ENCODE data around the gene RAET1E. TPM values are rescaled to one million over a fixed set of nuclear protein-coding genes. Genes with fewer than 3 reads are reported as not detected.
"Not testable (repeated sequence)": the region's sequence is repeated elsewhere in the genome, so short reads cannot be mapped to it uniquely, and the experiment has no call there.

The RAET1E gene
- total RNA-seq, 2 donors from 2014 or later, result 0.55 TPM; not detected in 1

GRCh38 chr6:149936743-149937142 lies 38.8 kb upstream of the RAET1E start:
- peaks cover 4% of the 10 kb centered on the region for H3K36me3 Mint-ChIP-seq (ENCODE audit: low read depth)

GRCh38 chr6:149935668-149936067 lies 37.8 kb upstream of the RAET1E start:
- ATAC-seq, result no peak
- no peak for DNase-seq
- H3K9me3 ChIP-seq (ENCODE audit: control insufficient read depth, low read length, poor library complexity, severe bottlenecking), result no peaks in the 10 kb centered on the region
- Mint-ChIP-seq H3K4me3 (no peak overlapping the region), H3K4me1 (peaks cover 16% of the 10 kb centered on the region), H3K36me3 (ENCODE audit: low read depth) (peaks cover 4% of the 10 kb centered on the region), H3K27me3 (peaks cover 94% of the 10 kb centered on the region), H3K27ac (no peak overlapping the region)

More at GRCh38 chr6:149936743-149937142, 38.8 kb upstream of the RAET1E start:
- peaks cover 83% of the 10 kb centered on the region for H3K27me3 Mint-ChIP-seq
- ATAC-seq (no peak), DNase-seq (no peak)
- no peaks in the 10 kb centered on the region for H3K9me3 ChIP-seq (ENCODE audit: control insufficient read depth, low read length, poor library complexity, severe bottlenecking)
- H3K27ac Mint-ChIP-seq, result no peak overlapping the region
- no peak overlapping the region for H3K4me3 Mint-ChIP-seq
- peaks cover 19% of the 10 kb centered on the region for H3K4me1 Mint-ChIP-seq

- Mint-ChIP-seq H3K4me1 (peaks cover 16% of the 10 kb centered on the region), H3K27ac (no peak overlapping the region), H3K27me3 (peaks cover 95% of the 10 kb centered on the region), H3K4me3 (no peak overlapping the region), H3K36me3 (ENCODE audit: low read depth) (peaks cover 4% of the 10 kb centered on the region)
- H3K9me3 ChIP-seq (ENCODE audit: control insufficient read depth, low read length, poor library complexity, severe bottlenecking), result no peaks in the 10 kb centered on the region
- no peak for ATAC-seq
- no peak for DNase-seq
Observed at GRCh38 chr6:149935246-149935645, 37.3 kb upstream of the RAET1E start.

- Mint-ChIP-seq H3K27me3 (peaks cover 95% of the 10 kb centered on the region), H3K27ac (peak overlapping the region; percentile 27), H3K4me1 (peaks cover 16% of the 10 kb centered on the region), H3K4me3 (peak overlapping the region; percentile 57), H3K36me3 (ENCODE audit: low read depth) (peaks cover 6% of the 10 kb centered on the region)
- DNase-seq (peak; percentile 41 to 56 (median 46)), ATAC-seq (peak; percentile 47)
- H3K9me3 ChIP-seq (ENCODE audit: control insufficient read depth, low read length, poor library complexity, severe bottlenecking), result no peaks in the 10 kb centered on the region
Observed at GRCh38 chr6:149934249-149935156, 36.6 kb upstream of the RAET1E start.

- no peaks in the 10 kb centered on the region for H3K9me3 ChIP-seq (ENCODE audit: control insufficient read depth, low read length, poor library complexity, severe bottlenecking)
- Mint-ChIP-seq H3K27ac (no peak overlapping the region), H3K36me3 (ENCODE audit: low read depth) (peaks cover 13% of the 10 kb centered on the region), H3K4me3 (no peak overlapping the region), H3K27me3 (peaks cover 95% of the 10 kb centered on the region), H3K4me1 (peaks cover 10% of the 10 kb centered on the region)
- ATAC-seq (no peak), DNase-seq (no peak)
Observed at GRCh38 chr6:149933461-149933860, 35.5 kb upstream of the RAET1E start.

GRCh38 chr6:149933036-149933435 lies 35.1 kb upstream of the RAET1E start:
- peaks cover 95% of the 10 kb centered on the region for H3K27me3 Mint-ChIP-seq

GRCh38 chr6:149931501-149931900 lies 33.6 kb upstream of the RAET1E start:
- peaks cover 15% of the 10 kb centered on the region for H3K36me3 Mint-ChIP-seq (ENCODE audit: low read depth)
- ATAC-seq (no peak), DNase-seq (no peak)
- H3K27ac Mint-ChIP-seq, result no peak overlapping the region
- H3K27me3 Mint-ChIP-seq, result peaks cover 91% of the 10 kb centered on the region
- H3K9me3 ChIP-seq (ENCODE audit: control insufficient read depth, low read length, poor library complexity, severe bottlenecking), result no peaks in the 10 kb centered on the region
- peaks cover 5% of the 10 kb centered on the region for H3K4me1 Mint-ChIP-seq
- H3K4me3 Mint-ChIP-seq, result no peak overlapping the region

More at GRCh38 chr6:149933036-149933435, 35.1 kb upstream of the RAET1E start:
- Mint-ChIP-seq H3K36me3 (ENCODE audit: low read depth) (peaks cover 15% of the 10 kb centered on the region), H3K4me3 (no peak overlapping the region), H3K4me1 (peaks cover 7% of the 10 kb centered on the region), H3K27ac (no peak overlapping the region)
- DNase-seq (no peak), ATAC-seq (no peak)
- H3K9me3 ChIP-seq (ENCODE audit: control insufficient read depth, low read length, poor library complexity, severe bottlenecking), result no peaks in the 10 kb centered on the region

- no peaks in the 10 kb centered on the region for H3K9me3 ChIP-seq (ENCODE audit: control insufficient read depth, low read length, poor library complexity, severe bottlenecking)
- H3K36me3 Mint-ChIP-seq (ENCODE audit: low read depth), result peaks cover 15% of the 10 kb centered on the region
- no peak overlapping the region for H3K27ac Mint-ChIP-seq
- H3K4me3 Mint-ChIP-seq, result no peak overlapping the region
- no peak for DNase-seq
- peaks cover 11% of the 10 kb centered on the region for H3K4me1 Mint-ChIP-seq
- H3K27me3 Mint-ChIP-seq, result peaks cover 88% of the 10 kb centered on the region
- peak; percentile 29 for ATAC-seq
Observed at GRCh38 chr6:149929422-149929821, 31.5 kb upstream of the RAET1E start.

- Mint-ChIP-seq H3K4me1 (peaks cover 27% of the 10 kb centered on the region), H3K36me3 (ENCODE audit: low read depth) (peaks cover 13% of the 10 kb centered on the region), H3K27me3 (peaks cover 93% of the 10 kb centered on the region)
- H3K4me3 Mint-ChIP-seq; ATAC-seq; DNase-seq; H3K9me3 ChIP-seq (ENCODE audit: control insufficient read depth, low read length, poor library complexity, severe bottlenecking); H3K27ac Mint-ChIP-seq: not testable (repeated sequence)
Observed at GRCh38 chr6:149927025-149927424, 29.1 kb upstream of the RAET1E start.

- Mint-ChIP-seq H3K27ac (no peak overlapping the region), H3K27me3 (peaks cover 93% of the 10 kb centered on the region), H3K36me3 (ENCODE audit: low read depth) (peaks cover 13% of the 10 kb centered on the region), H3K4me1 (peaks cover 29% of the 10 kb centered on the region), H3K4me3 (peak overlapping the region; percentile 19)
- ATAC-seq, result peak; percentile 66
- no peaks in the 10 kb centered on the region for H3K9me3 ChIP-seq (ENCODE audit: control insufficient read depth, low read length, poor library complexity, severe bottlenecking)
- DNase-seq, result peak; percentile 52 to 70 (median 55)
Observed at GRCh38 chr6:149925974-149926777, 28.3 kb upstream of the RAET1E start.

GRCh38 chr6:149925253-149925973 lies 27.5 kb upstream of the RAET1E start:
- ATAC-seq, result no peak

GRCh38 chr6:149924933-149925252 lies 27.0 kb upstream of the RAET1E start:
- H3K4me3 Mint-ChIP-seq, result no peak overlapping the region
- H3K36me3 Mint-ChIP-seq (ENCODE audit: low read depth), result peaks cover 13% of the 10 kb centered on the region
- peaks cover 93% of the 10 kb centered on the region for H3K27me3 Mint-ChIP-seq
- no peaks in the 10 kb centered on the region for H3K9me3 ChIP-seq (ENCODE audit: control insufficient read depth, low read length, poor library complexity, severe bottlenecking)
- DNase-seq (no peak), ATAC-seq (no peak)
- no peak overlapping the region for H3K27ac Mint-ChIP-seq
- H3K4me1 Mint-ChIP-seq, result peaks cover 29% of the 10 kb centered on the region

More at GRCh38 chr6:149925253-149925973, 27.5 kb upstream of the RAET1E start:
- peaks cover 13% of the 10 kb centered on the region for H3K36me3 Mint-ChIP-seq (ENCODE audit: low read depth)
- peaks cover 93% of the 10 kb centered on the region for H3K27me3 Mint-ChIP-seq
- no peak overlapping the region for H3K4me3 Mint-ChIP-seq
- peaks cover 29% of the 10 kb centered on the region for H3K4me1 Mint-ChIP-seq
- H3K9me3 ChIP-seq (ENCODE audit: control insufficient read depth, low read length, poor library complexity, severe bottlenecking), result no peaks in the 10 kb centered on the region
- no peak for DNase-seq
- H3K27ac Mint-ChIP-seq, result no peak overlapping the region

Measured in T-helper 17 cell (primary cell).